PC-9 (cell line): ENCODE measurements around the gene WNT9B. TPM values are rescaled to one million over a fixed set of nuclear protein-coding genes. Genes with fewer than 3 reads are reported as not detected.

Source experiments
- BruUV-seq: library from RNA; stranded (reverse); fragments of 400-500 nt; replicated peaks from 2 replicates; lab custom pipeline; 2021; lab: Mats Ljungman, UMichigan
- CTCF ChIA-PET: fragments of 300-600 bp; sonication (Branson Sonifier 250); formaldehyde crosslinking; loops from one replicate; lab custom pipeline; 2022; ENCODE audit warnings: antibody characterized with exemption; lab: Charles Lee
- POLR2A ChIA-PET: fragments of 300-600 bp; sonication (Branson Sonifier 250); formaldehyde crosslinking; loops from one replicate; lab custom pipeline; 2022; ENCODE audit warnings: antibody characterized with exemption; ENCODE audit not compliant: unreplicated experiment; lab: Charles Lee
- DNase-seq, 2 experiments: peaks; one replicate each; pipeline versions ENCODE4 v3.0.0 to v3.0.0-alpha.2; 2015 to 2022; ENCODE audit warnings: mixed read lengths in 1 of 2
- H2AFZ ChIP-seq: fragments of 200-600 bp; sonication (generic); 2 replicates; pipeline ENCODE4 v1.8.1; 2017; ENCODE audit warnings: antibody characterized with exemption
- H3F3A ChIP-seq: fragments of 200-600 bp; sonication (generic); 2 replicates; pipeline ENCODE4 v1.8.1; 2017; ENCODE audit warnings: antibody characterized with exemption, mild to moderate bottlenecking, low read depth; ENCODE audit not compliant: insufficient read depth
- H3K27ac ChIP-seq: fragments of 200-600 bp; sonication (generic); 2 replicates; pipeline ENCODE4 v1.6.1; 2016; ENCODE audit warnings: mixed run types
- H3K27me3 ChIP-seq: fragments of 200-600 bp; sonication (generic); 2 replicates; pipeline ENCODE4 v1.6.1; 2016; ENCODE audit warnings: low read depth, mixed run types; ENCODE audit not compliant: insufficient read depth
- H3K36me3 ChIP-seq: fragments of 200-600 bp; sonication (generic); 2 replicates; pipeline ENCODE4 v1.6.1; 2016; ENCODE audit warnings: low read depth, mixed run types
- H3K4me1 ChIP-seq: fragments of 200-600 bp; sonication (generic); replicated peaks from 2 replicates; pipeline ENCODE4 v1.6.1; 2016; ENCODE audit warnings: mixed run types; ENCODE audit not compliant: insufficient read depth
- H3K4me2 ChIP-seq: fragments of 200-600 bp; sonication (generic); 2 replicates; pipeline ENCODE4 v1.6.1; 2017; ENCODE audit warnings: mixed run types
- H3K4me3 ChIP-seq: fragments of 200-600 bp; sonication (generic); 2 replicates; pipeline ENCODE4 v1.6.1; 2016; ENCODE audit warnings: mixed run types
- H3K79me2 ChIP-seq: fragments of 200-600 bp; sonication (generic); 2 replicates; pipeline ENCODE4 v1.6.1; 2017; ENCODE audit warnings: low read depth, mixed run types
- H3K9me2 ChIP-seq: fragments of 200-600 bp; sonication (generic); 2 replicates; pipeline ENCODE4 v1.8.1; 2017; ENCODE audit warnings: mild to moderate bottlenecking; ENCODE audit not compliant: insufficient read depth
- H3K9me3 ChIP-seq: fragments of 200-600 bp; sonication (generic); 2 replicates; pipeline ENCODE4 v1.8.1; 2016; ENCODE audit warnings: low read depth; ENCODE audit not compliant: insufficient read depth
- H4K20me1 ChIP-seq: fragments of 200-600 bp; sonication (generic); 2 replicates; pipeline ENCODE4 v1.8.1; 2017; ENCODE audit not compliant: insufficient read depth
- EZH2 ChIP-seq: fragments of 200-600 bp; sonication (generic); IDR thresholded peaks from 2 replicates; pipeline ENCODE4 v1.8.0; 2017; ENCODE audit warnings: antibody characterized with exemption, low read depth
- intact Hi-C: fragments of 100-400 bp; cut with micrococcal nuclease; formaldehyde crosslinking; loops from one replicate; pipeline ENCODE4 v1.10.0; 2022; ENCODE audit not compliant: unreplicated experiment
- total RNA-seq: library from RNA; stranded (reverse); gene quantifications from 2 replicates; pipeline ENCODE4 v1.2.3, GENCODE V29; 2021
- TF ChIP-seq, protein P1 (sequence below): fragments of 200-600 bp; sonication (generic); conservative IDR thresholded peaks from 2 replicates; pipeline ENCODE4 v1.6.1; 2017; ENCODE audit warnings: mixed run types, antibody characterized with exemption, mild to moderate bottlenecking, moderate library complexity

WNT9B gene
- total RNA-seq, 1 experiment from 2014 or later = not detected

- Histone ChIP-seq H3K9me2 (no peaks in the 10 kb centered on the region), H3K36me3 (no peaks in the 10 kb centered on the region), H4K20me1 (no peaks in the 10 kb centered on the region), H3K27me3 (peaks cover 87% of the 10 kb centered on the region), H3K27ac (no peak overlapping the region), H3K4me3 (no peak overlapping the region), H2AFZ (no peak overlapping the region), H3K9me3 (no peaks in the 10 kb centered on the region), H3F3A (no peaks in the 10 kb centered on the region), H3K4me1 (no peaks in the 10 kb centered on the region), H3K79me2 (no peaks in the 10 kb centered on the region), H3K4me2 (no peak overlapping the region)
- POLR2A ChIA-PET = no interaction called here
- DNase-seq = no peak
- CTCF ChIA-PET = no interaction called here
- TF ChIP-seq, protein P1, sequence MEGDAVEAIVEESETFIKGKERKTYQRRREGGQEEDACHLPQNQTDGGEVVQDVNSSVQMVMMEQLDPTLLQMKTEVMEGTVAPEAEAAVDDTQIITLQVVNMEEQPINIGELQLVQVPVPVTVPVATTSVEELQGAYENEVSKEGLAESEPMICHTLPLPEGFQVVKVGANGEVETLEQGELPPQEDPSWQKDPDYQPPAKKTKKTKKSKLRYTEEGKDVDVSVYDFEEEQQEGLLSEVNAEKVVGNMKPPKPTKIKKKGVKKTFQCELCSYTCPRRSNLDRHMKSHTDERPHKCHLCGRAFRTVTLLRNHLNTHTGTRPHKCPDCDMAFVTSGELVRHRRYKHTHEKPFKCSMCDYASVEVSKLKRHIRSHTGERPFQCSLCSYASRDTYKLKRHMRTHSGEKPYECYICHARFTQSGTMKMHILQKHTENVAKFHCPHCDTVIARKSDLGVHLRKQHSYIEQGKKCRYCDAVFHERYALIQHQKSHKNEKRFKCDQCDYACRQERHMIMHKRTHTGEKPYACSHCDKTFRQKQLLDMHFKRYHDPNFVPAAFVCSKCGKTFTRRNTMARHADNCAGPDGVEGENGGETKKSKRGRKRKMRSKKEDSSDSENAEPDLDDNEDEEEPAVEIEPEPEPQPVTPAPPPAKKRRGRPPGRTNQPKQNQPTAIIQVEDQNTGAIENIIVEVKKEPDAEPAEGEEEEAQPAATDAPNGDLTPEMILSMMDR = no peak
- TF ChIP-seq EZH2 = no peak
- BruUV-seq = no TSS peak
- intact Hi-C loops = no loop called here
Measured at GRCh38 chr17:46887717-46888116, 36.3 kb downstream of the WNT9B start.

DNA sequence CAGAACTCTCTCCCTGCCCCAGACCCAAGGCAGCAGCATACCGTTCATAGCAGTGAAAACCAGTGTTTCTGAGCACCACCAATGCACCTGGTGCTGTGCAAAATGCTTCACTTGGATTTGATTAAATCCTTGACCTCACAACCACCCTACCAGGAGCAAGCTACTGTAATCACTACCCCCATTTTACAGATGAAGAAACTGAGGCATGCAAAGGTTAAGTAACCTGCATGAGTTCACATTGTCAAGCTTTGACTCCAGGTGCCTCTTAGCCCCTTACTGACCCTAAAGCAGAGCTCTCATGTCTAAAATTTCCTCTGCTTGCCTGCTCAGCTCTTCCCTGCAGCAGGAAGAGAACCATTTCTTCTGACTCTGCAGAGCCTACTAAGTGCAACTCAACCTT, 37.3 kb downstream of the WNT9B start:
- no peaks in the 10 kb centered on the region for H3K9me3 ChIP-seq
- no peaks in the 10 kb centered on the region for H3K36me3 ChIP-seq
- H3K4me2 ChIP-seq = no peak overlapping the region
- no peak overlapping the region for H2AFZ ChIP-seq
- H3K4me1 ChIP-seq = no peaks in the 10 kb centered on the region
- TF ChIP-seq, protein P1 = no peak
- TF ChIP-seq EZH2 = no peak
- ChIA-PET POLR2A (no interaction called here), CTCF (no interaction called here)
- no peak overlapping the region for H3K4me3 ChIP-seq
- H3F3A ChIP-seq = no peaks in the 10 kb centered on the region
- H3K27me3 ChIP-seq = peaks cover 97% of the 10 kb centered on the region
- H3K79me2 ChIP-seq = no peaks in the 10 kb centered on the region
- intact Hi-C loops = no loop called here
- no peaks in the 10 kb centered on the region for H3K9me2 ChIP-seq
- no TSS peak for BruUV-seq
- DNase-seq = no peak
- no peak overlapping the region for H3K27ac ChIP-seq
- H4K20me1 ChIP-seq = no peaks in the 10 kb centered on the region

DNA sequence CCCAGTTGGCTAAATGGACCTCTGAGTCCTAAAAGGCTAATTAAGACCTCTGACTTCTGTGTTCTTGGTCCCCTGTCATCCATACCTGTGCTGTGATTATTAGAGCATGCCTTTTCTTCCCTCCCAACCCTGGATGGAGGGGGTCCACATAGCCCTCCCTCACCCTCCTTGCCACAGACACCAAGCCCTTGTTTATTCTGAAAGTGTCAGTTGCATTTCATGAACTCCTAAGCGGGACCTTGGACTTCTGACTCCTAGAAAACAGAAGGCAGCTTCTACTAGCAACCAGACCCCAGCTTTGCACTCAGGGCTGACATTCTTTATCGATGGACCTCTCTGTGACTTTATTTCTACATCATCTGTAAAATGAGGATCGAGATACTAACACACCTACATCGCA, 38.1 kb downstream of the WNT9B start:
- Histone ChIP-seq H3K4me3 (no peak overlapping the region), H3K36me3 (no peaks in the 10 kb centered on the region), H3K9me3 (no peaks in the 10 kb centered on the region), H3K4me1 (no peaks in the 10 kb centered on the region), H3F3A (no peaks in the 10 kb centered on the region), H3K79me2 (no peaks in the 10 kb centered on the region), H2AFZ (no peak overlapping the region), H3K9me2 (no peaks in the 10 kb centered on the region), H3K27ac (no peak overlapping the region), H4K20me1 (no peaks in the 10 kb centered on the region), H3K27me3 (peaks cover 98% of the 10 kb centered on the region), H3K4me2 (no peak overlapping the region)
- CTCF ChIA-PET = no interaction called here
- POLR2A ChIA-PET = no interaction called here
- intact Hi-C loops = no loop called here
- no peak for DNase-seq
- no TSS peak for BruUV-seq
- no peak for TF ChIP-seq EZH2
- TF ChIP-seq, protein P1 = no peak
